Gastroesophageal sphincter (tissue), 3 donors: ENCODE data around the gene ADGRG3.

ENCODE experiments used
- CTCF ChIP-seq, 4 experiments: fragments of 200-600 bp in 2 of 4; fragments of 450-650 bp in 2 of 4; sonication (generic) in 1 of 4; IDR thresholded peaks; one replicate each; pipeline ENCODE4 v1.5.1; 2017 to 2019; ENCODE audit warnings: antibody characterized with exemption in 4 of 4, mild to moderate bottlenecking in 2 of 4, moderate library complexity in 2 of 4
- POLR2AphosphoS5 ChIP-seq: sonication (generic); formaldehyde crosslinking; IDR thresholded peaks from one replicate; pipeline ENCODE4 v1.6.1; 2017; ENCODE audit warnings: antibody characterized with exemption

GRCh38 chr16:57728336-57729181 lies 60.5 kb downstream of the ADGRG3 start:
- no peak for TF ChIP-seq CTCF (IDR thresholded peaks at IDR 0.05)
- no peak for TF ChIP-seq POLR2AphosphoS5
